Astrocyte of the cerebellum (primary cell): Measurements from ENCODE around the gene B3GAT1.

Experiments used
- DNase-seq: peaks from one replicate; pipeline ENCODE4 v3.0.0-alpha.2; 2011; ENCODE audit warnings: low read depth
- H3K4me3 ChIP-seq: 2 replicates; pipeline ENCODE4 v1.5.1; 2011; ENCODE audit warnings: mild to moderate bottlenecking, low read depth, low read length, moderate library complexity
- CTCF ChIP-seq: IDR thresholded peaks from 2 replicates; pipeline ENCODE4 v1.5.1; 2012; ENCODE audit warnings: low read length, low read depth, moderate library complexity, mild to moderate bottlenecking; ENCODE audit errors: missing control alignments
- in situ Hi-C: cut with HindIII; loops from 2 replicates; pipeline ENCODE4 v1.10.0; 2017; ENCODE audit warnings: low sequenced_read_pairs

B3GAT1 gene

GRCh38 chr11:134365011-134365925 lies 46.8 kb downstream of the B3GAT1 start:
- in situ Hi-C loops: no loop called here
- no peak overlapping the region for H3K4me3 ChIP-seq
- no peak for DNase-seq
- no peak for TF ChIP-seq CTCF

GRCh38 chr11:134364261-134364660 lies 47.8 kb downstream of the B3GAT1 start:
- in situ Hi-C loops: no loop called here
- TF ChIP-seq CTCF: no peak
- no peak for DNase-seq
- H3K4me3 ChIP-seq: no peak overlapping the region

- no peak for DNase-seq
- no peak for TF ChIP-seq CTCF
- no peak overlapping the region for H3K4me3 ChIP-seq
- in situ Hi-C loops: no loop called here
Measured at GRCh38 chr11:134363592-134363991, 48.5 kb downstream of the B3GAT1 start.

- no peak for TF ChIP-seq CTCF
- in situ Hi-C loops: no loop called here
- no peak overlapping the region for H3K4me3 ChIP-seq
- DNase-seq: no peak
Measured at GRCh38 chr11:134363161-134363560, 48.9 kb downstream of the B3GAT1 start.

DNA sequence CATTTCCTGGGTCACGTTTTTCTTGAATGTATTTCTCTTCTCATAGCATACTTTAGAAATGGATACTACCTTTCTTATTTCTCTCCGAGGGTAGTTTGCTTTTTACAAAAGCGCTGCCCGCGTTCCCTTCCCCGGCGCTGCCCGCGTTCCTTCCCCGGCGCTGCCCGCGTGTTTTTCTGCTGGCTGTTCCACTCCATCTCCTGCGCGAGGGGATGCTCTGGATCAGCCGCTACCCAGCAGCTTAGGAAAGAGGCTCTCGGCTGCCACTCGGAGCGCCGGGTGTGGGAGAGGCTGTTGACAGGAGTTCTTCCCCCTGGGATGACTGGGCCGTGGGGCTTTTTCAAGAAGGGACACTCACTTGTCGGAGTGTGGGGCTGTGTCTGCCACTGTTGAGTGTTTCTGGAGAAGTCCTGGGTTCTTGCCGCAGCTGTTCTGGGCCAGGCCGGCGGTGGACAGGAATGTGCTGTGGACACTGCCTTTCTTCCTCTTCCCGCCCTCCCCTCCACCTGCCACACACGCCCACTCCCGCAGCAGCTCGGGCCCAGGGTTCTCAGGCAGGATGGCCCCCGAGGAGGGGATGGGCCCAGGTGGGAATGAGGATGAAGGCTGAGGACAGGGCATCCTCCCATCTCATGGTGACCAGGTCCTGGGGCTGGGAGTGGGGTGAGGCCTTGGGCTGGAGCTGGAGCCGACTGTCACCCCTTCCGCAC lies 49.7 kb downstream of the B3GAT1 start:
- TF ChIP-seq CTCF: no peak
- no peak for DNase-seq
- no peak overlapping the region for H3K4me3 ChIP-seq
- in situ Hi-C loops: no loop called here

DNA sequence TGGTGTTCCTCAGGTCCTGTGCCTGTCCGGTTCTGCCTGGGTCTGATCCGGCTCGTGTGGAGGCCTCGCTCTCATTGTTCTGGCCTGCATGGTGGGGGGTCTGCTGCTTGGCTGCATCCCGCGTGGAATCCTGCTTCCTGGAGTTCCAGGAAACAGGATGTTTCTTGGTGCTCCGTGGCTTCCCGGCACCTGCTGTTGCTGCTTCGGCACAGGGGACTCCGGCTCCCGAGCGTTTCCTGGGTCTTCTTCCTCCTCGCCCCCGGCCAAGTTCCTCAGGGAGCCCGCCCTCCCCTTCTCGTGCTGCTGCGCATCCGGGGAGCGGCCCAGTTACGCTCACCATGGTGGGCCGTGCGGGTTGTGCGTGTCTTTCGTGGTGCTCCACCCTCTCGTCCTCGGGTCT lies 50.4 kb downstream of the B3GAT1 start:
- no peak for DNase-seq
- TF ChIP-seq CTCF: no peak
- no peak overlapping the region for H3K4me3 ChIP-seq
- in situ Hi-C loops: no loop called here
